ENCODE data around the gene IL22RA2. TPM values are rescaled to one million over a fixed set of nuclear protein-coding genes. Genes with fewer than 3 reads are reported as not detected.

IL22RA2 gene
- total and polyA plus RNA-seq, 9 of the 15 experiments (the other 6 are each of a cell fraction or from before 2014, with no cell fraction given): 0.03 TPM; not detected in 8

DNA sequence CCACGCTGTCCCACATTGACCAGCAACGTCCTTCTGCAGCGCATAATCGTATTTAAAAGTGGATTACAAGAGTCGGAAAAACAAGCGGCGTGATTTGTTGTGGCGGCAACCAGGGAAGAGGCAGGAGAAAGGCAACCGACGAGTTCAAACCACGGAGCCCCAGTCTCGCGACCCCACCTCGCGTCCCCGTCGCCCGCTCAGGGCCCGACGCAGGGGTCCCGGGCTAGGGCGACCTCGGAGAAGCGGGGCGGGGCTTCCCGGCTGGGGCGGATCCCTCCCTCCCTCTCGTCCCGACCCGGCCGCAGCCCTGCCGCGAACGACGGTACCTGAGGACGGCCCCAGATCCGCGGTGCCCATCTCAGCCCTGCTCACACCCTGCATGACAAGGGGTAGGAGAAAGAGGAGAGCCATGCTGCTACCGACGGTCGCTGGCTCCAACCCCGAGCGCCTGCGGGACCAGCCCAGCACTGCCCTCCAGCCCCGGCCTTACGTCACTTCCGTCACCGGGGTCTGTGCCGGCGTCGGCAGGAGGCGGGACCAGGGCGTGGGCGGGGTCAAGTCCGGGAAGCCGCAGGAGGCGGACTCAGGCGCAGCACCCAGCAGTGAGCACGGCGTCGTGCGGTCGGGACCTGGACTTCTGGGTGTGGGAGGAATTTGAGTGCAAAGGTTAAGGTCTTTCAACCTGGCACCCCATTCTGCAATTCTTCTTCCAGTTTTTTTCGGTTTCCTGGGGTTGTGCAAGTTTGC is 45.6 kb upstream of the IL22RA2 start, which contains the start of gene IFNGR1 (continued):
- TF ChIP-seq, protein P1, sequence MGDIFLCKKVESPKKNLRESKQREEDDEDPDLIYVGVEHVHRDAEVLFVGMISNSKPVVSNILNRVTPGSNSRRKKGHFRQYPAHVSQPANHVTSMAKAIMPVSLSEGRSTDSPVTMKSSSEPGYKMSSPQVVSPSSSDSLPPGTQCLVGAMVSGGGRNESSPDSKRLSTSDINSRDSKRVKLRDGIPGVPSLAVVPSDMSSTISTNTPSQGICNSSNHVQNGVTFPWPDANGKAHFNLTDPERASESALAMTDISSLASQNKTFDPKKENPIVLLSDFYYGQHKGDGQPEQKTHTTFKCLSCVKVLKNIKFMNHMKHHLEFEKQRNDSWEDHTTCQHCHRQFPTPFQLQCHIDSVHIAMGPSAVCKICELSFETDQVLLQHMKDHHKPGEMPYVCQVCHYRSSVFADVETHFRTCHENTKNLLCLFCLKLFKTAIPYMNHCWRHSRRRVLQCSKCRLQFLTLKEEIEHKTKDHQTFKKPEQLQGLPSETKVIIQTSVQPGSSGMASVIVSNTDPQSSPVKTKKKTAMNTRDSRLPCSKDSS (IDR thresholded peaks at IDR 0.05; ENCODE audit: low read depth, partially characterized antibody): no peak
- TF ChIP-seq RNF2 (IDR thresholded peaks at IDR 0.05) (peak; percentile 76; the same call in 1 of the 2 replicates), ZNF507 (tag; conservative IDR thresholded peaks at IDR 0.05) (no peak), FOXJ3 (CRISPR knock-in tag; IDR thresholded peaks at IDR 0.05) (no peak), SP1 (CRISPR knock-in tag; IDR thresholded peaks at IDR 0.05) (peak; percentile 95), ZNF274 (IDR thresholded peaks at IDR 0.05; ENCODE audit: borderline replicate concordance, low read depth, low read length) (no peak), PTRF (tag; IDR thresholded peaks at IDR 0.05) (no peak), CHD7 (IDR thresholded peaks at IDR 0.05; ENCODE audit: low read depth, low read length) (no peak), ELF1 (tag; IDR thresholded peaks at IDR 0.05) (peak; percentile 41; the same call in 1 of the 2 replicates), BCOR (IDR thresholded peaks at IDR 0.05) (no peak), ZNF146 (CRISPR knock-in tag; IDR thresholded peaks at IDR 0.05; ENCODE audit: unreplicated experiment) (no peak), SP2 (IDR thresholded peaks at IDR 0.05; ENCODE audit: extremely low read depth, low read depth, low read length, poor library complexity, severe bottlenecking) (no peak), HDAC2 (IDR thresholded peaks at IDR 0.05) (no peak), BRF1 (IDR thresholded peaks at IDR 0.05; ENCODE audit: borderline replicate concordance, extremely low read depth, insufficient read length) (no peak)

All from K562 (cell line).